ENCODE data around the gene HNF4A. TPM values are rescaled to one million over a fixed set of nuclear protein-coding genes. Genes with fewer than 3 reads are reported as not detected.

HNF4A gene
- total RNA-seq, 2 experiments from 2014 or later: not detected

- Mint-ChIP-seq H3K27me3 (peaks cover 8% of the 10 kb centered on the region), H3K4me1 (no peaks in the 10 kb centered on the region), H3K4me3 (no peak overlapping the region), H3K27ac (no peak overlapping the region), H3K36me3 (no peaks in the 10 kb centered on the region), H3K9me3 (ENCODE audit: low read depth) (no peaks in the 10 kb centered on the region)
- CTCF ChIA-PET: no interaction called here
- DNase-seq (no peak), ATAC-seq (no peak)
These were observed 76.2 kb downstream of the HNF4A start for GRCh38 chr20:44431502-44432234.

- no peaks in the 10 kb centered on the region for H3K4me1 Mint-ChIP-seq
- H3K27me3 Mint-ChIP-seq: peaks cover 8% of the 10 kb centered on the region
- H3K9me3 Mint-ChIP-seq (ENCODE audit: low read depth): no peaks in the 10 kb centered on the region
- H3K36me3 Mint-ChIP-seq: no peaks in the 10 kb centered on the region
- CTCF ChIA-PET: no interaction called here
- H3K27ac Mint-ChIP-seq: no peak overlapping the region
- H3K4me3 Mint-ChIP-seq: no peak overlapping the region
- DNase-seq: no peak
- ATAC-seq: no peak
These were observed 77.4 kb downstream of the HNF4A start for GRCh38 chr20:44432618-44433577.

GRCh38 chr20:44433751-44434538, 78.4 kb downstream of the HNF4A start:
- no peaks in the 10 kb centered on the region for H3K9me3 Mint-ChIP-seq (ENCODE audit: low read depth)
- no peak overlapping the region for H3K4me3 Mint-ChIP-seq
- no peaks in the 10 kb centered on the region for H3K36me3 Mint-ChIP-seq
- H3K27ac Mint-ChIP-seq: no peak overlapping the region
- no peak for ATAC-seq
- CTCF ChIA-PET: no interaction called here
- no peak for DNase-seq
- peaks cover 8% of the 10 kb centered on the region for H3K27me3 Mint-ChIP-seq
- no peaks in the 10 kb centered on the region for H3K4me1 Mint-ChIP-seq

GRCh38 chr20:44435630-44436335, 80.3 kb downstream of the HNF4A start:
- CTCF ChIA-PET: no interaction called here
- no peak for DNase-seq
- Mint-ChIP-seq H3K27me3 (peaks cover 8% of the 10 kb centered on the region), H3K27ac (no peak overlapping the region), H3K9me3 (ENCODE audit: low read depth) (no peaks in the 10 kb centered on the region), H3K36me3 (no peaks in the 10 kb centered on the region), H3K4me1 (no peaks in the 10 kb centered on the region), H3K4me3 (no peak overlapping the region)
- ATAC-seq: no peak

- CTCF ChIA-PET: no interaction called here
- H3K4me3 Mint-ChIP-seq: no peak overlapping the region
- H3K27ac Mint-ChIP-seq: no peak overlapping the region
- H3K36me3 Mint-ChIP-seq: no peaks in the 10 kb centered on the region
- no peaks in the 10 kb centered on the region for H3K9me3 Mint-ChIP-seq (ENCODE audit: low read depth)
- peaks cover 8% of the 10 kb centered on the region for H3K27me3 Mint-ChIP-seq
- ATAC-seq (no peak), DNase-seq (no peak)
- no peaks in the 10 kb centered on the region for H3K4me1 Mint-ChIP-seq
These were observed 80.9 kb downstream of the HNF4A start for GRCh38 chr20:44436393-44436792.

- H3K4me3 Mint-ChIP-seq: no peak overlapping the region
- H3K4me1 Mint-ChIP-seq: no peaks in the 10 kb centered on the region
- no peak overlapping the region for H3K27ac Mint-ChIP-seq
- DNase-seq (no peak), ATAC-seq (no peak)
- no peaks in the 10 kb centered on the region for H3K9me3 Mint-ChIP-seq (ENCODE audit: low read depth)
- CTCF ChIA-PET: no interaction called here
- no peaks in the 10 kb centered on the region for H3K36me3 Mint-ChIP-seq
- H3K27me3 Mint-ChIP-seq: peaks cover 8% of the 10 kb centered on the region
These were observed 82.0 kb downstream of the HNF4A start for GRCh38 chr20:44437497-44437896.

GRCh38 chr20:44438782-44439181, 83.3 kb downstream of the HNF4A start:
- no peaks in the 10 kb centered on the region for H3K36me3 Mint-ChIP-seq
- no peaks in the 10 kb centered on the region for H3K9me3 Mint-ChIP-seq (ENCODE audit: low read depth)
- no peak overlapping the region for H3K4me3 Mint-ChIP-seq
- ATAC-seq: no peak
- CTCF ChIA-PET: no interaction called here
- no peak overlapping the region for H3K27ac Mint-ChIP-seq
- DNase-seq: no peak
- no peaks in the 10 kb centered on the region for H3K4me1 Mint-ChIP-seq
- peaks cover 3% of the 10 kb centered on the region for H3K27me3 Mint-ChIP-seq

GRCh38 chr20:44439318-44439717, 83.8 kb downstream of the HNF4A start:
- CTCF ChIA-PET: no interaction called here
- ATAC-seq: no peak
- H3K4me1 Mint-ChIP-seq: no peaks in the 10 kb centered on the region
- H3K27ac Mint-ChIP-seq: no peak overlapping the region
- no peak for DNase-seq
- H3K4me3 Mint-ChIP-seq: no peak overlapping the region
- H3K9me3 Mint-ChIP-seq (ENCODE audit: low read depth): no peaks in the 10 kb centered on the region
- no peaks in the 10 kb centered on the region for H3K36me3 Mint-ChIP-seq
- H3K27me3 Mint-ChIP-seq: peaks cover 3% of the 10 kb centered on the region

- H3K27ac Mint-ChIP-seq: no peak overlapping the region
- H3K27me3 Mint-ChIP-seq: peaks cover 3% of the 10 kb centered on the region
- no peaks in the 10 kb centered on the region for H3K4me1 Mint-ChIP-seq
- CTCF ChIA-PET: no interaction called here
- no peaks in the 10 kb centered on the region for H3K9me3 Mint-ChIP-seq (ENCODE audit: low read depth)
- H3K36me3 Mint-ChIP-seq: no peaks in the 10 kb centered on the region
- no peak overlapping the region for H3K4me3 Mint-ChIP-seq
- ATAC-seq (no peak), DNase-seq (no peak)
These were observed 87.0 kb downstream of the HNF4A start for GRCh38 chr20:44442298-44443070.

GRCh38 chr20:44445742-44446710, 90.5 kb downstream of the HNF4A start:
- Mint-ChIP-seq H3K27me3 (peaks cover 3% of the 10 kb centered on the region), H3K36me3 (no peaks in the 10 kb centered on the region), H3K4me1 (no peaks in the 10 kb centered on the region), H3K27ac (no peak overlapping the region), H3K4me3 (no peak overlapping the region), H3K9me3 (ENCODE audit: low read depth) (no peaks in the 10 kb centered on the region)
- ATAC-seq (no peak), DNase-seq (no peak)
- CTCF ChIA-PET: no interaction called here

- no peak for ATAC-seq
- H3K27ac Mint-ChIP-seq: no peak overlapping the region
- H3K4me3 Mint-ChIP-seq: no peak overlapping the region
- H3K27me3 Mint-ChIP-seq: peaks cover 2% of the 10 kb centered on the region
- CTCF ChIA-PET: no interaction called here
- DNase-seq: no peak
- H3K36me3 Mint-ChIP-seq: no peaks in the 10 kb centered on the region
- H3K9me3 Mint-ChIP-seq (ENCODE audit: low read depth): no peaks in the 10 kb centered on the region
- no peaks in the 10 kb centered on the region for H3K4me1 Mint-ChIP-seq
These were observed 92.4 kb downstream of the HNF4A start for GRCh38 chr20:44447827-44448419.

All from activated CD8-positive, alpha-beta memory T cell treated with anti-CD3 and anti-CD28 coated beads, Interleukin-2, amount 10 ng/mL, durations not matched to agents 7 days and 5 days (primary cell).